Body of pancreas (tissue), 4 donors: Measurements from ENCODE around the gene HDAC3.

Experiments
- CTCF ChIP-seq, 7 experiments: fragments of 450-650 bp in 4 of 7; fragments of 200-600 bp in 3 of 7; sonication (generic) in 3 of 7; IDR thresholded peaks; one replicate each; pipeline ENCODE4 v1.5.1; 2016 to 2019; ENCODE audit warnings: antibody characterized with exemption in 7 of 7
- POLR2A ChIP-seq, 3 donors: fragments of 450-650 bp; IDR thresholded peaks; one replicate each; pipeline ENCODE4 v1.6.1; 2016; ENCODE audit warnings: antibody characterized with exemption in 3 of 3, mild to moderate bottlenecking in 2 of 3

GRCh38 chr5:141668601-141669265 is 32.1 kb upstream of the HDAC3 start:
- TF ChIP-seq CTCF (IDR thresholded peaks at IDR 0.05): no peak
- TF ChIP-seq POLR2A (IDR thresholded peaks at IDR 0.05): no peak
